ENCODE measurements around the gene MICB. TPM values are rescaled to one million over a fixed set of nuclear protein-coding genes. Genes with fewer than 3 reads are reported as not detected.

Gene MICB
- total and polyA plus RNA-seq, 9 of the 15 experiments (the other 6 are each of a cell fraction or from before 2014, with no cell fraction given): 13.3 to 34.5 (median 19.8) TPM

DNA sequence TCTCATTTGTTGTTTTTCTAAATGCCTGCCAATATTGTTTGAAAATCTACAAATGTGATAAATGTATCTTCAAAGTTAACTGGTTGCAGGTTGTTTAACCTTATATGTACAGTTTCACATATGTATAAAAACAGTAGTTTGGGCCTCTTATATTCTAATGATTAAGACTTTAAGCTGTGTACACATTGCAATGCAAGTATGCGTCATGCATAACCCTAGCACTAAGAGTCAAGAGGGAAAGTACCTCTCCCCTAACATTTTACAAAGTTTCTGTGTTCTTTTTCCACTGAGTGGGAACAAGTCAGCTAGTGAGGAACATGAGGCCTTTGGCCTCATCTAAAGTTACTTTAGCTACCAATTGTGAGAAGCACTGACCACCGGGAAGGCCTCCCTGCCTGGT, 25.7 kb upstream of the MICB start:
- H3K4me2 ChIP-seq (ENCODE audit: insufficient read depth, low read length): no peak overlapping the region
- CTCF ChIA-PET (ENCODE audit: low intra/inter-chr PET ratio): no interaction called here
- no TSS peak for BruUV-seq (replicated peaks)

More for the DNA sequence above, 25.7 kb upstream of the MICB start:
- H3K9me1 ChIP-seq (ENCODE audit: control insufficient read depth, insufficient read depth, low read length): no peaks in the 10 kb centered on the region
- no peaks in the 10 kb centered on the region for H3K36me3 ChIP-seq (ENCODE audit: control insufficient read depth, insufficient read depth, low read length)
- H3K4me3 ChIP-seq: no peak overlapping the region
- DNase-seq (ENCODE audit: extremely low read depth in 1 of 4, low spot score in 3 of 4): no peak
- ATAC-seq: no peak
- peaks cover 21 to 64% of the 10 kb centered on the region in 2 experiments; a peak in 4 of 5 replicates for H3K27me3 ChIP-seq (ENCODE audit: control insufficient read depth in 2 of 2, insufficient read depth in 2 of 2, low read length in 2 of 2)
- no peak overlapping the region for H3K27ac ChIP-seq (ENCODE audit: extremely low read depth, low read depth, low read length)
- peaks cover 7% of the 10 kb centered on the region; the same call in 1 of the 2 replicates for H4K20me1 ChIP-seq (replicated peaks; ENCODE audit: control insufficient read depth, insufficient read depth, low read length)
- H3K9me3 ChIP-seq (replicated peaks; ENCODE audit: control insufficient read depth, insufficient read depth, low read depth, low read length): no peaks in the 10 kb centered on the region
- WGBS (ENCODE audit: insufficient coverage, low coverage, missing lambda C conversion rate): 11% methylated on average over 2 of the region's 2 CpGs
- H3K4me1 ChIP-seq (replicated peaks in 1 of 2; ENCODE audit: control insufficient read depth in 2 of 2, insufficient read depth in 2 of 2, low read length in 2 of 2): no peaks in the 10 kb centered on the region; a peak in 1 of 5 replicates
- TF ChIP-seq PYGO2 (tag; IDR thresholded peaks at IDR 0.05): no peak
- TF ChIP-seq ZNF253 (CRISPR knock-in tag; conservative IDR thresholded peaks at IDR 0.05): no peak
- no peak for TF ChIP-seq KLF13 (tag; IDR thresholded peaks at IDR 0.05; ENCODE audit: borderline replicate concordance, low read depth)
- no peak for TF ChIP-seq BCOR (IDR thresholded peaks at IDR 0.05)
- no peak for TF ChIP-seq ZBTB1 (CRISPR knock-in tag; IDR thresholded peaks at IDR 0.05; ENCODE audit: borderline replicate concordance, low read depth)
- TF ChIP-seq, protein P1, sequence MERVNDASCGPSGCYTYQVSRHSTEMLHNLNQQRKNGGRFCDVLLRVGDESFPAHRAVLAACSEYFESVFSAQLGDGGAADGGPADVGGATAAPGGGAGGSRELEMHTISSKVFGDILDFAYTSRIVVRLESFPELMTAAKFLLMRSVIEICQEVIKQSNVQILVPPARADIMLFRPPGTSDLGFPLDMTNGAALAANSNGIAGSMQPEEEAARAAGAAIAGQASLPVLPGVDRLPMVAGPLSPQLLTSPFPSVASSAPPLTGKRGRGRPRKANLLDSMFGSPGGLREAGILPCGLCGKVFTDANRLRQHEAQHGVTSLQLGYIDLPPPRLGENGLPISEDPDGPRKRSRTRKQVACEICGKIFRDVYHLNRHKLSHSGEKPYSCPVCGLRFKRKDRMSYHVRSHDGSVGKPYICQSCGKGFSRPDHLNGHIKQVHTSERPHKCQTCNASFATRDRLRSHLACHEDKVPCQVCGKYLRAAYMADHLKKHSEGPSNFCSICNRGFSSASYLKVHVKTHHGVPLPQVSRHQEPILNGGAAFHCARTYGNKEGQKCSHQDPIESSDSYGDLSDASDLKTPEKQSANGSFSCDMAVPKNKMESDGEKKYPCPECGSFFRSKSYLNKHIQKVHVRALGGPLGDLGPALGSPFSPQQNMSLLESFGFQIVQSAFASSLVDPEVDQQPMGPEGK (CRISPR knock-in tag; IDR thresholded peaks at IDR 0.05; ENCODE audit: borderline replicate concordance): no peak
- TF ChIP-seq RNF2 (IDR thresholded peaks at IDR 0.05): no peak
- no peak for TF ChIP-seq TGIF2 (CRISPR knock-in tag; IDR thresholded peaks at IDR 0.05)
- TF ChIP-seq POLR2AphosphoS2 (IDR thresholded peaks at IDR 0.05; ENCODE audit: low read length): no peak
- TF ChIP-seq TSC22D4 (tag; IDR thresholded peaks at IDR 0.05): no peak
- TF ChIP-seq, protein P2, sequence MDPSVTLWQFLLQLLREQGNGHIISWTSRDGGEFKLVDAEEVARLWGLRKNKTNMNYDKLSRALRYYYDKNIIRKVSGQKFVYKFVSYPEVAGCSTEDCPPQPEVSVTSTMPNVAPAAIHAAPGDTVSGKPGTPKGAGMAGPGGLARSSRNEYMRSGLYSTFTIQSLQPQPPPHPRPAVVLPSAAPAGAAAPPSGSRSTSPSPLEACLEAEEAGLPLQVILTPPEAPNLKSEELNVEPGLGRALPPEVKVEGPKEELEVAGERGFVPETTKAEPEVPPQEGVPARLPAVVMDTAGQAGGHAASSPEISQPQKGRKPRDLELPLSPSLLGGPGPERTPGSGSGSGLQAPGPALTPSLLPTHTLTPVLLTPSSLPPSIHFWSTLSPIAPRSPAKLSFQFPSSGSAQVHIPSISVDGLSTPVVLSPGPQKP (CRISPR knock-in tag; IDR thresholded peaks at IDR 0.05): no peak
- TF ChIP-seq CCAR2 (IDR thresholded peaks at IDR 0.05; ENCODE audit: low read depth, low read length): no peak
- no peak for TF ChIP-seq STAG1 (CRISPR knock-in tag; IDR thresholded peaks at IDR 0.05; ENCODE audit: borderline replicate concordance)
- TF ChIP-seq MED1 (CRISPR knock-in tag; IDR thresholded peaks at IDR 0.05; ENCODE audit: borderline replicate concordance): no peak
- no peak for TF ChIP-seq ZBTB17 (CRISPR knock-in tag; IDR thresholded peaks at IDR 0.05)
- TF ChIP-seq ZNF408 (CRISPR knock-in tag; IDR thresholded peaks at IDR 0.05; ENCODE audit: low read depth): no peak
- TF ChIP-seq, protein P3, sequence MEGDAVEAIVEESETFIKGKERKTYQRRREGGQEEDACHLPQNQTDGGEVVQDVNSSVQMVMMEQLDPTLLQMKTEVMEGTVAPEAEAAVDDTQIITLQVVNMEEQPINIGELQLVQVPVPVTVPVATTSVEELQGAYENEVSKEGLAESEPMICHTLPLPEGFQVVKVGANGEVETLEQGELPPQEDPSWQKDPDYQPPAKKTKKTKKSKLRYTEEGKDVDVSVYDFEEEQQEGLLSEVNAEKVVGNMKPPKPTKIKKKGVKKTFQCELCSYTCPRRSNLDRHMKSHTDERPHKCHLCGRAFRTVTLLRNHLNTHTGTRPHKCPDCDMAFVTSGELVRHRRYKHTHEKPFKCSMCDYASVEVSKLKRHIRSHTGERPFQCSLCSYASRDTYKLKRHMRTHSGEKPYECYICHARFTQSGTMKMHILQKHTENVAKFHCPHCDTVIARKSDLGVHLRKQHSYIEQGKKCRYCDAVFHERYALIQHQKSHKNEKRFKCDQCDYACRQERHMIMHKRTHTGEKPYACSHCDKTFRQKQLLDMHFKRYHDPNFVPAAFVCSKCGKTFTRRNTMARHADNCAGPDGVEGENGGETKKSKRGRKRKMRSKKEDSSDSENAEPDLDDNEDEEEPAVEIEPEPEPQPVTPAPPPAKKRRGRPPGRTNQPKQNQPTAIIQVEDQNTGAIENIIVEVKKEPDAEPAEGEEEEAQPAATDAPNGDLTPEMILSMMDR (IDR thresholded peaks at IDR 0.05 in 2 of 3, conservative IDR thresholded peaks at IDR 0.05 in 1 of 3; ENCODE audit: insufficient read depth in 2 of 3, low read depth in 1 of 3, low read length in 3 of 3): no peak
- no peak for TF ChIP-seq ZBTB7A (IDR thresholded peaks at IDR 0.05; ENCODE audit: borderline replicate concordance, control insufficient read depth, low read depth, low read length)
- TF ChIP-seq FIP1L1 (IDR thresholded peaks at IDR 0.05; ENCODE audit: low read depth, low read length, poor library complexity, severe bottlenecking): no peak
- no peak for FAIRE-seq
- no peaks in the 10 kb centered on the region for H3K79me2 ChIP-seq (ENCODE audit: control insufficient read depth, insufficient read depth, low read length)
- no peak overlapping the region for H3K9ac ChIP-seq (ENCODE audit: insufficient read depth in 1 of 2, low read depth in 2 of 2, low read length in 2 of 2)
- in situ Hi-C loops (cut with MboI): no loop called here
- POLR2A ChIA-PET: interaction anchor here (0.5 to 1.0 kb wide), 2 partner anchors 25 to 857 kb away, joined by 3 read pairs; no protein-coding TSS in a partner anchor
- intact Hi-C loops (cut with micrococcal nuclease): no loop called here
- no peak overlapping the region for H2AFZ ChIP-seq (ENCODE audit: low read depth, low read length)

Measured in K562 (cell line).